ENCODE measurements around the gene NPIPB6.
"Not testable (repeated sequence)": the region's sequence is repeated elsewhere in the genome, so short reads cannot be mapped to it uniquely, and the experiment has no call there.

NPIPB6 gene

GRCh38 chr16:28363408-28363807 is at the start of gene NPIPB6:
TSS of gene NPIPB6 (minus strand) at chr16:28363508. CDS start at chr16:28362822, 686 bp downstream.
- not testable (repeated sequence) for DNase-seq

DNA sequence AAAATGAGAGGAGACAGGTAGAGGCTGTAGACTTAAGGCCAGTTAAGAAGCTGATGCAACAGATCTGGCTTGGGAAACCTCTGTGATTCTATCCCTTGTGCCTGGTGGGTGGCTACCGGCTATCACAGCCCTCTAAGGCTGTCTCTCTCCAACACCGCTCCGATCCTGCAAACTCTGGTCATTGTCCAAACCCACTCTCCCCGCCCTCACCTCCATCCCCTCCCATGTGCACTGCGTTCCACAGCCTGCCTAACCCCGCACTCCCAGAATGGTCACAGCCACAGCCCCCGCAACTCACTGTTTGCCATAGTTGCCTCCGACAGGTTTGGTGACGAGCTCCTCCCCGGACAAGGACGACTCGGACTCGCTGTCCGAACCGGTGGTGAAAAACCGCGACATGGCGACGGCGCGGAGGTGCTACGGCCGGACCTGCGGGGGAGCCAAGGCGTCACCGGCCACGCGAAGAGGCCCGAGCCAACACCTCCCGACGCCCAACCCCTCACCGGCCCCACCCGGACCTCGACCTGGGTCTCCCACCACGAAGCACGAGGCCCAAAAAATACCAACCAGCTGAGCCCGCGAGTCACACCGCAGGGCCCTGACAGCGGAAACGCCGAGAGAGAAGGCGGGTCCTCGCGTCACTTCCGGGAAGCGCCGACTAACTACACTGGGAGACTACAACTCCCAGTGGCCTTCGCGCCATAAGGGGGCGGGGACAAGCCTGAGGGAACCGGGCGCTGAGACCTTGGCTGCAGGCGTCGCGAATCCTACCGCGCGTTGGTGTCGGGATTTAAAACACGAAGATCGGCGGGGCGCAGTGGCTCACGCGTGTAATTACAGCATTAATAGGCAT is 40.1 kb upstream of the NPIPB6 start, which contains the start of gene EIF3CL:
Gene EIF3CL (minus strand): TSS at position 622 of the 853 bp plus-strand sequence. CDS start 223 bp downstream, at position 399.
- DNase-seq = not testable (repeated sequence)

GRCh38 chr16:28392054-28392453 is 28.7 kb upstream of the NPIPB6 start:
- DNase-seq = not testable (repeated sequence)

- DNase-seq = not testable (repeated sequence)
Measured at GRCh38 chr16:28382177-28382867, 19.0 kb upstream of the NPIPB6 start.

DNA sequence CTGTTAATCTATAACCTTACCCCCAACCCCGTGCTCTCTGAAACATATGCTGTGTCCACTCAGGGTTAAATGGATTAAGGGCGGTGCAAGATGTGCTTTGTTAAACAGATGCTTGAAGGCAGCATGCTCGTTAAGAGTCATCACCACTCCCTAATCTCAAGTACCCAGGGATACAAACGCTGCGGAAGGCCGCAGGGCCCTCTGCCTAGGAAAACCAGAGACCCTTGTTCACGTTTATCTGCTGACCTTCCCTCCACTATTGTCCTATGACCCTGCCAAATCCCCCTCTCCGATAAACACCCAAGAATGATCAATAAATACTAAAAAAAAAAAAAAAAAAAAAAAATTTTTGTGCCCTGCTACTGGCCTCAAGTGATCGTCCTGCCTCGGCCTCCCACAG is 14.5 kb upstream of the NPIPB6 start:
- not testable (repeated sequence) for DNase-seq

GRCh38 chr16:28377108-28377625 is 13.9 kb upstream of the NPIPB6 start:
- not testable (repeated sequence) for DNase-seq

DNA sequence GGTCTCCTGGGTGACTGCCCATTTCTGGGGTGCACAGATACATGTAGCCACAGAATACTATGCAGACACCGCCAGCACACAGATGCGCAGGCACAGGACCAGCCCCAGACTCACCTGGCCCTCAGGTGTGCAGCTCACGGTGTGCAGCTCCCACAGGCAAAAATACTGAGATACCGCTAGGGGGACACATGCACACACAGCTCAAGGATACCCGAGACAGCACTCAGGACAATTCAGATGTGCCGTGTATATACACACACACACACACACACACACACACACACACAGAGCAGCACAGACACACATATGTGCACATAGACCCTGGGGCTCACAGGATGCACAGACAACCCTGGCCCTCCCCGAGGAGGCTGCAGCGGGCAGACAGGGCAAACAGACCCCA is 11.8 kb upstream of the NPIPB6 start:
- not testable (repeated sequence) for DNase-seq

- not testable (repeated sequence) for DNase-seq
Measured at GRCh38 chr16:28374281-28374680, 11.0 kb upstream of the NPIPB6 start.

GRCh38 chr16:28367926-28368325 is 4.6 kb upstream of the NPIPB6 start:
- not testable (repeated sequence) for DNase-seq

GRCh38 chr16:28364268-28365173 is 1.2 kb upstream of the NPIPB6 start:
- not testable (repeated sequence) for DNase-seq

- DNase-seq = not testable (repeated sequence)
Measured at GRCh38 chr16:28362600-28362999, 708 bp downstream of the NPIPB6 start.

DNA sequence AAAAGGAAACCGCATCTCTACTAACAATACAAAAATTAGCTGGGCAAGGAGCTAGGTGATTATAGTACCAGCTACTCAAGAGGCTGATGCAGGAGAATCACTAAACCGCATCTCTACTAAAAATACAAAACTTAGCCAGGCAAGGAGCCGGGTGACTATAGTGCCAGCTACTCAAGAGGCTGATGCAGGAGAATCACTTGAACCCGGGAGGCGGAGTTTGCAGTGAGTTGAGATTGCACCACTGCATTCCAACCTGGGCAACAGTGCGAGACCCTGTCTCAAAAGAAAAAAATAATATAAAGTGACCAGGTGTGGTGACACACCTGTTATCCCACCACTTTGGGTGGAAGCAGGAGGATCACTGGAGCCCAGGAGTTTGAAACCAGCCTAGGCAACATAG is 25.1 kb downstream of the NPIPB6 start:
- DNase-seq = not testable (repeated sequence)

DNA sequence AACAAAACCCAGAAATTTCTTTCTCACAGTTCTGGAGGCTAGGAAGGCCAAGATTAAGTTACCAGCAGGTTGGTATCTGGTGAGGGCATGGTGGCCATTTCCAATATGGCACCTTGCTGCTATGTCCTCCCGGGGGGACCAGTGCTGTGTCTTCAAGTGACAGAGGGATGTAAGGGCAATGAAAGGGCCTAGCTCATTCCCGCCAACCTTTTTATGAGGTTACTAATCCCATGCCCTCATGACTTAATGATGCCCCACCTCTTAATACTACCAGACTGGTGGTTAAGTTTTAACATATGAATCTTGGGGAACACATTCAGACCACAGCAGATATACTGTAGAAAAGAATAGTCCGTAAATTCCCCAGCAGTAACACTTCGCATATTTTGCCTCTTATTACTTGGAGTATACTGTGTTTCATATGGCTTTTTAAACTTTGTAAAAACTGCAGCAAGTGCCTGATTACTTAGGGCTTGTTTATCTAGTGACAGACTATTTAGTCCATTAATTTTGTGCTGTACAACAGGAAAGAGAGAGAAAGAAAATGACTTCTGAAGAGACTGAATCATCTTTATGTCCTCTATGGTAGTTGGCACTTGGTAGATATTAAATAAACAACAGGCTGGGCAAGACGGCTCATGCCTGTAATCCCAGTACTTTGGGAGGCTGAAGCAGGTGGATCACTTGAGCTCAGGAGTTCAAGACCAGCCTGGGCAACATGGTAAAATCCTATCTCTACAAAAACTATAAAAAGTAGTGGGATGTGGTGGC is 26.2 kb downstream of the NPIPB6 start:
- DNase-seq = not testable (repeated sequence)

DNA sequence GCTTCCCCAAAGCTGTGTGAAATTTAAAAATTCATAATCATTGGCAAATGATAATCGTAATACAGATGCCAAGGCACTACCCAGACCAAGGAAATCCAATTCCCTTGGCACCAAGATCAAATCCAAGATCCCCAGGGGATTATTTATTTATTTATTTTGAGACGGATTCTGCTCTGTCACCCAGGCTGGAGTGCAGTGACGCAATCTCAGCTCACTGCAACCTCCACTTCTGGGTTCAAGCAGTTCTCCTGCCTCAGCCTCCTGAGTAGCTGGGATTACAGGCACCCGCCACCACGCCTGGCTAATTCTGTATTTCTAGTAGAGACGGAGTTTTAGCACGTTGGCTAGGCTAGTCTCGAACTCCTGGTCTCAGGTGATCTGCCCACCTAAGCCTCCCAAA is 27.6 kb downstream of the NPIPB6 start:
- not testable (repeated sequence) for DNase-seq

- DNase-seq = not testable (repeated sequence)
Measured at GRCh38 chr16:28332632-28333031, 30.7 kb downstream of the NPIPB6 start.

GRCh38 chr16:28330981-28331380 is 32.3 kb downstream of the NPIPB6 start:
- not testable (repeated sequence) for DNase-seq

DNA sequence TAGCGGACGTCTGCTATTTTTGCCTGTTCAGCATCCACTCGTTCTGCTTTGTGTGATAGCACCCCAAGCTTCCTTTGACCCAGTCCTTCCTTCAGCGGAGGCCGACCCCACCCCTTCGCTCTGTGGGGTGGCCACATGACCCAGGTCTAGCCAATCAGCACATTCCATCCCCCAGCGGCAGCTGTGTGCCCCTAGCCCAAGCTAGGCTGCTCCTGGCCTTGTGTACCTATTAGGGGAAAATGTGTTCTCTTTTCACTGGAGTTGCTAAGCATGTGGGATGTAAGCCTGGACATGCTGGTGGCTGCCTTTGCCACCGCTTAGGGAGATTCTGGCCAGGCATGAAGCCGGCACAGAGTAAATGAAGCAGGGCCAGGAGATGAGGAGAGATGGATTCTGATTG is 33.1 kb downstream of the NPIPB6 start:
- not testable (repeated sequence) for DNase-seq

- peak; percentile 30 for DNase-seq
Measured at GRCh38 chr16:28326881-28327610, 36.3 kb downstream of the NPIPB6 start.

DNA sequence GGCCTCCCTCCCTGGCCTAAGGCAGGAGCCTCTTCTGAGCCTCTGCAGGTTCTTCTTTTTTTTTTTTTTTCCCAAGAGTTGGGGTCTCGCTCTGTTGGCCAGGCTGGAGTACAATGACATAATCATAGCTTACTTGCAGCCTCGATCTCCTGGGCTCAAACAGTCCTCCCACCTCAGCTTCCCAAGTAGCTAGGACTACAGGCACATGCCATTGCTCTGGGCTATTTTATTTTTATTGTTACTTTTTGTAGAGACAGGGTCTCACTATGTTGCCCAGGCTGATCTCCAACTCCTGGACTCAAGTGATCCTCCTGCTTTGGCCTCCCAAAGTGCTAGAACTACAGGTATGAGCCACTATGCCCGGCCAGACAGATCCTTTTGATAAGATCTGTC is 38.4 kb downstream of the NPIPB6 start:
- DNase-seq = no peak

- no peak for DNase-seq
Measured at GRCh38 chr16:28324235-28324886, 38.9 kb downstream of the NPIPB6 start.

Measured in fibroblast of upper back skin (primary cell).